NB4 (cell line): ENCODE data around the gene RHBDD2.
"Not testable (repeated sequence)": the region's sequence is repeated elsewhere in the genome, so short reads cannot be mapped to it uniquely, and the experiment has no call there.

Experiments used
- DNase-seq: peaks from one replicate; pipeline ENCODE4 v3.0.0; 2010; ENCODE audit warnings: low read depth
- H3K4me3 ChIP-seq: one replicate; pipeline ENCODE4 v1.5.1; 2011; ENCODE audit warnings: mild to moderate bottlenecking, low read depth, low read length, moderate library complexity
- MYC ChIP-seq: IDR thresholded peaks from 2 replicates; pipeline ENCODE4 v1.6.1; 2011; ENCODE audit warnings: low read depth, low read length
- POLR2A ChIP-seq: IDR thresholded peaks from 2 replicates; pipeline ENCODE4 v1.6.1; 2011; ENCODE audit warnings: mild to moderate bottlenecking; ENCODE audit not compliant: insufficient read length; ENCODE audit errors: extremely low read depth
- TF ChIP-seq, protein P1 (sequence below): IDR thresholded peaks from 2 replicates; pipeline ENCODE4 v1.6.1; 2011; ENCODE audit warnings: low read depth, low read length
- TF ChIP-seq, protein P2 (sequence below): IDR thresholded peaks from one replicate; pipeline ENCODE4 v1.5.1; 2012; ENCODE audit warnings: low read depth, low read length

The RHBDD2 gene

DNA sequence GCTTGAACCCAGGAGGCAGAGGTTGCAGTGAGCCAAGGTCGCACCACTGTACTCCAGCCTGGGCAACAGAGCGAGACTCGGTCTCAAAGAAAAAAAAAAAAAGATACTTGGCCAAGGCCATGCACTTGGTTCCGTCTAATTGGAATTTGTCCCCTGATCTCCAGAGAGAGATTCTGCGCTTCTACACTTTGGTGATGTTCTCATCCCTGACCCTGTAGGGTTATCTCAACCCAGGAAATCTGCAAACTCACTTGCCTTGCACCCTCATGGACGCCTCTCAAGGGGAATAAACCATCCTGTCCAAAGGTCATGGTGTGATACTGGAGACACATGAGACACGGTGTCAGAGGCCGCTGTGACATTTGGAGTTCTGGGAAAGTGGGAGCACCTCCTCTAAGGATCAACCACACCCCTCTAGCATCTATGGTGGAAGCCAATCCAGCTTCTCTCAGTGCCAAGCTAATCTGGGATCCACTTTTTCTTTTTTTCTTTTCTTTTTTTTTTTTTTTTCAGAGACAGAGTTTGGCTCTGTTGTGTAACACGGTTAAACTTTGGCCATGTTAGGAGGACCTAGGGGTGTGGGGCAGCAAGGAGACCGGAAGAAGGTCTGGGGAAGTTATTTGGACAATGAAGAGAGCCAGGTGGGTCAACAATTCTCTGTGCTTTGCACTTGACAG lies 28.3 kb downstream of the RHBDD2 start:
- no peak overlapping the region for H3K4me3 ChIP-seq
- no peak for DNase-seq
- TF ChIP-seq, protein P1, sequence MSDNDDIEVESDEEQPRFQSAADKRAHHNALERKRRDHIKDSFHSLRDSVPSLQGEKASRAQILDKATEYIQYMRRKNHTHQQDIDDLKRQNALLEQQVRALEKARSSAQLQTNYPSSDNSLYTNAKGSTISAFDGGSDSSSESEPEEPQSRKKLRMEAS = no peak
- TF ChIP-seq MYC (no peak), POLR2A (no peak)
- TF ChIP-seq, protein P2, sequence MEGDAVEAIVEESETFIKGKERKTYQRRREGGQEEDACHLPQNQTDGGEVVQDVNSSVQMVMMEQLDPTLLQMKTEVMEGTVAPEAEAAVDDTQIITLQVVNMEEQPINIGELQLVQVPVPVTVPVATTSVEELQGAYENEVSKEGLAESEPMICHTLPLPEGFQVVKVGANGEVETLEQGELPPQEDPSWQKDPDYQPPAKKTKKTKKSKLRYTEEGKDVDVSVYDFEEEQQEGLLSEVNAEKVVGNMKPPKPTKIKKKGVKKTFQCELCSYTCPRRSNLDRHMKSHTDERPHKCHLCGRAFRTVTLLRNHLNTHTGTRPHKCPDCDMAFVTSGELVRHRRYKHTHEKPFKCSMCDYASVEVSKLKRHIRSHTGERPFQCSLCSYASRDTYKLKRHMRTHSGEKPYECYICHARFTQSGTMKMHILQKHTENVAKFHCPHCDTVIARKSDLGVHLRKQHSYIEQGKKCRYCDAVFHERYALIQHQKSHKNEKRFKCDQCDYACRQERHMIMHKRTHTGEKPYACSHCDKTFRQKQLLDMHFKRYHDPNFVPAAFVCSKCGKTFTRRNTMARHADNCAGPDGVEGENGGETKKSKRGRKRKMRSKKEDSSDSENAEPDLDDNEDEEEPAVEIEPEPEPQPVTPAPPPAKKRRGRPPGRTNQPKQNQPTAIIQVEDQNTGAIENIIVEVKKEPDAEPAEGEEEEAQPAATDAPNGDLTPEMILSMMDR = no peak

DNA sequence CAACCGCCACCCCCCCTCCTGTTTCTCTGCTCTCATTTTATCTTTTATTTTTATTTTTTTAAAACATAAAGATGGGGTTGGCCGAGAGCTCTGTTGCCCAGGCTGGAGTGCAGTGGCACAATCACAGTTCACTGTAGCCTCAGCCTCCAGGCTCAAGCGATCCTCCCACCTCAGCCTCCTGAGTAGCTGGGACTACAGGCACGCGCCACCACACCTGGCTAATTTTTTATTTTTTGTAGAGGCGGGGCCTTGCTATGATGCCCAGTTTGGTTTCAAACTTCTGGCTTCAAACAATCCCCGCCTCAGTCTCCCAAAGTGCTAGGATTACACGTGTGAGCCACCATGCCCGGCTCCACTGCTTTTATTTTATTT lies 28.8 kb downstream of the RHBDD2 start:
- DNase-seq, H3K4me3 ChIP-seq: not testable (repeated sequence)

DNA sequence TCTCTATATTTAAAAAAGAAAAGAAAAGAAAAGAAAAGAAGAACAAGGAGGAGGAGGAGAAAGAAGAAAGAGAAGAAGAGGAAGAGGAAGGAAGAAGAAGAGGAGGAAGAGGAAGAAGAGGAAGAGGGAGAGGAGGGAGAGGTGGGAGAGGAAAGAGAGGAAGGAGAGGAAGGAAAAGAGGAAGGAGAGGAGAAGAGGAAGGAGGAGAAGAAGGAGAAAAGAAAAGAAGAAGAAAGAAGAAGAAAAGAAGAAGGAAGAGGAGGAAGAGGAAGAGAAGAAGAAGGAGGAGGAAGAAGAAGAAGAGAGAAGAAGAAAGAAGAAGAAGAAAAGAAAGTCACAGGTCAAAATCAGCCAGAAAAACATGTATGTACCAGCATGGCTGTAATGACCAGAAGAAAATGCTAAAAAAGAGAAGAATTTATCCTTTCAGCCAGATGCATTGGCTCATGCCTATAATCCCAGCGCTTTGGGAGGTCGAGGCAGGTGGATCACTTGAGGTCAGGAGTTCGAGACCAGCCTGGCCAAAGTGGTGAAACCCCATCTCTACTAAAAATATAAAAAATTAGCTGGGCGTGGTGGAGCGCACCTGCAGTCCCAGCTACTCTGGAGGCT lies 30.8 kb downstream of the RHBDD2 start:
- DNase-seq = no peak
- no peak overlapping the region for H3K4me3 ChIP-seq

DNA sequence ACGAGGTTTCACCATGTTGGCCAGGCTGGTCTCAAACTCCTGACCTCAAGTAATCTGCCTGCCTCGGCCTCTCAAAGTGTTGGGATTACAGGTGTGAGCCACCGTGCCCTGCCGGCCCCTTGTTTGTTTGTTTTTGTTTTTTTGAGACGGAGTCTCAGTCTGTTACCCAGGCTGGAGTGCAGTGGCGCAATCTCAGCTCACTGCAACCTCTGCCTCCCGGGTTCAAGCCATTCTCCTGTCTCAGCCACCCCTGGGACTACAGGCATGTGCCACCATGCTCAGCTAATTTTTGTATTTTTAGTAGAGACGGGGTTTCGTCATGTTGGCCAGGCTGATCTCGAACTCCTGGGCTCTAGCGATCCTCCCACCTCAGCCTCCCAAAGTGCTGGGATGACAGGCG lies 32.4 kb downstream of the RHBDD2 start:
- H3K4me3 ChIP-seq = not testable (repeated sequence)

More for the DNA sequence above, 30.8 kb downstream of the RHBDD2 start:
- no peak for TF ChIP-seq POLR2A
- TF ChIP-seq, protein P2 = no peak

DNA sequence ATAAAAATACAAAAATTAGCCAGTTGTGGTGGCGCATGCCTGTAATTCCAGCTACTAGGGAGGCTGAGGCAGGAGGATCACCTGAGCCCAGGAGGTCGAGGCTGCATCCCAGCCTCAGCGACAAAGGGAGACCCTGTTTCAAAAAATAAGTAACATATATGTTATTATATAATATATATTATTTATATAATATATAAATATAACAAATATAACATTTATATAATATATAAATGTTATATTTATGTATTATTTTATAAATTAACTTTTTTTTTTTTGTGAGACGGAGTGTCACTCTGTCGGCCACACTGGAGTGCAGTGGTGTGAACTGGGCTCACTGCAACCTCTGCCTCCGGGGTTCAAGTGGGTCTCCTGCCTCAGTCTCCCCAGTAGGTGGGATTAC lies 34.6 kb downstream of the RHBDD2 start:
- TF ChIP-seq POLR2A (no peak), MYC (no peak)
- TF ChIP-seq, protein P2 = no peak
- TF ChIP-seq, protein P1 = no peak
- DNase-seq = no peak
- H3K4me3 ChIP-seq = no peak overlapping the region

More for the DNA sequence above, 32.4 kb downstream of the RHBDD2 start:
- DNase-seq = not testable (repeated sequence)

DNA sequence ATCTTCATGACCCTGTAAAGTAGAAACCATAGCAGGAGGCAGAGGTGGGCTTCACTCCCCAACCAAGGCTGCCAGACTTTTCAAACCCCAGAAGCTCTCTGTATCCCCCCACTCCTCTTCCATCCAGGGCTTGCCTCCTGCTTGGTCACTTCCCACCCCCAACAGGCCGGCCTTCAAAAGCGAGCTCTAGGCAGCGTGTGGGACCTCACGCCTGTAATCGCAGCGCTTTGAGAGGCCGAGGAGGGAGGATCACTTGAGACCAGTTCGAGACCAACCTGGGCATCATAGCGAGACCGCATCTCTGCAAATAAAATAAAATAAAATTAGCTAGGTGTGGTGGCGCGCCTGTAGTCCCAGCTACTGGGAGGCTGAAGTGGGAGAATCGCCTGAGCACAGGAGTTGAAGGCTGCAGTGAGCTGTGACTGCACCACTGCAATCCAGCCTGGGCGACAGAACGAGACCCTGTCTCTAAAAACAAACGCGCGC lies 35.4 kb downstream of the RHBDD2 start:
- peak overlapping the region; percentile 76 for H3K4me3 ChIP-seq
- TF ChIP-seq, protein P2 = no peak
- TF ChIP-seq MYC (no peak), POLR2A (no peak)
- TF ChIP-seq, protein P1 = no peak

DNA sequence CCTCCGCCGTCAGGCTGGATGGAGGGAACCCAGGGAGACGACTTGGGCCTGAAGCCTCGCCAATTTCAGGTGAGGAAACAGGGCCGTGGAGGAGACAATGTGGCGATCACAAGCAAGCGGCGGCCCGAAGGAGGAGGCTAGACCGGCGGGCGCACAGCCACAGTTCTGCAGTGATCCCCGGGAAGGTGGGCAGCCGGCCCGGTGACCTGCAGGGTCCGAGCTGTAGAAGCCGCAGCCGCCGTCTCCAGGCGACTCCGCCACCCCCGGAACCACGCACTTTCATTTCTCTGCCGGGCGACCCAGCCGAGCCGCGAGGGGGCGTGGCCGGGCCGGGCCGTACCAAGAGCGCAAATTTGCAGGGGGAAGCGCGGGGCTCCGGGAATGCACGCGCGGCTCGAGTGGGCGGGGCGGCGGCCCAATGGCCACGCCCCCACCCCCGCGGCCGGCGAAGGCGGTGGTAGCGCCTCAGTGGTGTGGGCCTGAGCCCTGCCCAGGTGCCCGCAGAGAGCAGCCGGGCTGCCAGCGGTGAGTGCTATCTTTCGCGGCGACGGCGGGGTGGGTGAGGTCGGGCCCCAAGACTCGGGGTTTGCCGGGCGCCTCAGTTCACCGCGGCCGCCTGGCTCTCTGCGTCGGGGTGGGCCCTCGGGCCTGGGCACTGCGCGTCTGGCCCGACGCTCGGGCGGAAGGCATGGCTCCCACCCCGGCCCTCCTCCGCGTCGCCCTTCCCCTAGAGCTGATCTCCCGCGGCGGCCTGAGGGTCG lies 36.0 kb downstream of the RHBDD2 start, which contains the start of gene POR:
POR (plus strand) TSS at position 501 of the 761 bp plus-strand sequence. CDS start 38,847 bp downstream, outside the sequence.
- TF ChIP-seq, protein P1 = peak; percentile 87
- TF ChIP-seq, protein P2 = no peak
- TF ChIP-seq MYC (peak; percentile 88), POLR2A (peak; percentile 99)
- H3K4me3 ChIP-seq = peak within 1 kb of the TSS; percentile 89
- DNase-seq = peak; percentile 97

More for the DNA sequence above, 35.4 kb downstream of the RHBDD2 start:
- no peak for DNase-seq
